K562 (cell line): ENCODE data around the gene FAM167B. TPM values are rescaled to one million over a fixed set of nuclear protein-coding genes. Genes with fewer than 3 reads are reported as not detected.

ENCODE experiments used
- ATAC-seq: fragments of 200-7000 bp; cut with Tn5 transposase; 3 replicates; pipeline ENCODE4 v1.9.1; 2020; ENCODE audit warnings: moderate library complexity
- BruUV-seq: library from RNA; stranded (reverse); fragments of 400-500 nt; replicated peaks from 2 replicates; lab custom pipeline; 2021; lab: Mats Ljungman, UMichigan
- CTCF ChIA-PET: fragments of 300-600 bp; formaldehyde crosslinking; extraction: SDS; loops from one replicate; lab custom pipeline; 2021; ENCODE audit warnings: low intra/inter-chr PET ratio; lab: Yijun Ruan, JAX
- POLR2A ChIA-PET: fragments of 300-600, 350-650 bp; sonication (Branson Sonifier 250); formaldehyde crosslinking; extraction: SDS; loops from one replicate; lab custom pipeline; 2021; ENCODE audit warnings: antibody characterized with exemption, inconsistent platforms; lab: Yijun Ruan, JAX
- DNase-seq, 4 experiments: peaks; one replicate each; pipeline versions ENCODE4 v3.0.0 to v3.0.0-alpha.2; 2011 to 2018; ENCODE audit warnings: low spot score in 3 of 4, mixed read lengths in 3 of 4; ENCODE audit errors: extremely low read depth in 1 of 4
- FAIRE-seq: peaks from 2 replicates; lab custom pipeline; 2011; peaks lifted over from hg19 to GRCh38; lab: Jason Lieb, UNC
- H2AFZ ChIP-seq: 2 replicates; pipeline ENCODE4 v1.6.0; 2011; ENCODE audit warnings: low read depth, low read length, control low read depth, inconsistent platforms
- H3K27ac ChIP-seq: fragments of 200-600 bp; 3 replicates; pipeline ENCODE4 v1.8.0; 2011; ENCODE audit warnings: low read depth, mild to moderate bottlenecking, control low read depth, inconsistent platforms, low read length, moderate library complexity, mixed read lengths; ENCODE audit errors: extremely low read depth
- H3K27me3 ChIP-seq, 2 experiments: fragments of 300-600 bp in 1 of 2; 2 replicates in 1 of 2; 3 replicates in 1 of 2; pipeline versions ENCODE4 v1.6.0 to v1.8.0; 2011; ENCODE audit warnings: inconsistent platforms in 2 of 2, low read length in 2 of 2, mild to moderate bottlenecking in 1 of 2, mixed read lengths in 1 of 2, moderate library complexity in 1 of 2; ENCODE audit not compliant: control insufficient read depth in 2 of 2, insufficient read depth in 2 of 2
- H3K36me3 ChIP-seq: fragments of 300-600 bp; 3 replicates; pipeline ENCODE4 v1.8.0; 2011; ENCODE audit warnings: mild to moderate bottlenecking, low read length, inconsistent platforms; ENCODE audit not compliant: control insufficient read depth, insufficient read depth
- H3K4me1 ChIP-seq, 2 experiments: fragments of 200-600 bp in 1 of 2; replicated peaks in 1 of 2; 2 replicates in 1 of 2; 3 replicates in 1 of 2; pipeline versions ENCODE4 v1.5.1 to v1.8.0; 2011; ENCODE audit warnings: inconsistent platforms in 2 of 2, low read length in 2 of 2, mild to moderate bottlenecking in 1 of 2, mixed read lengths in 1 of 2, moderate library complexity in 1 of 2; ENCODE audit not compliant: control insufficient read depth in 2 of 2, insufficient read depth in 2 of 2
- H3K4me2 ChIP-seq: 2 replicates; pipeline ENCODE4 v1.6.1; 2011; ENCODE audit warnings: low read length, control low read depth, inconsistent platforms, mixed read lengths; ENCODE audit not compliant: insufficient read depth
- H3K4me3 ChIP-seq: fragments of 200-600 bp; sonication (generic), shearing (Covaris generic); 2 replicates; pipeline ENCODE4 v1.5.1; 2016; ENCODE audit warnings: control low read depth, inconsistent platforms
- H3K79me2 ChIP-seq: fragments of 200-600 bp; 3 replicates; pipeline ENCODE4 v1.8.0; 2011; ENCODE audit warnings: low read length, inconsistent platforms; ENCODE audit not compliant: control insufficient read depth, insufficient read depth
- H3K9ac ChIP-seq, 2 experiments: 2 replicates each; pipeline versions ENCODE4 v1.6.0 to v1.6.1; 2011; ENCODE audit warnings: low read depth in 2 of 2, low read length in 2 of 2, control low read depth in 1 of 2, inconsistent platforms in 1 of 2, mild to moderate bottlenecking in 1 of 2, mixed read lengths in 1 of 2; ENCODE audit not compliant: insufficient read depth in 1 of 2
- H3K9me1 ChIP-seq: one replicate; pipeline ENCODE4 v1.6.0; 2011; ENCODE audit warnings: inconsistent platforms, mild to moderate bottlenecking, low read length, moderate library complexity; ENCODE audit not compliant: control insufficient read depth, insufficient read depth
- H3K9me3 ChIP-seq: replicated peaks from 2 replicates; pipeline ENCODE4 v1.5.1; 2011; ENCODE audit warnings: low read depth, low read length, inconsistent platforms; ENCODE audit not compliant: control insufficient read depth, insufficient read depth
- H4K20me1 ChIP-seq: replicated peaks from 2 replicates; pipeline ENCODE4 v1.6.1; 2011; ENCODE audit warnings: low read length, inconsistent platforms, mixed read lengths; ENCODE audit not compliant: control insufficient read depth, insufficient read depth
- ADNP ChIP-seq: fragments of 200-800 bp; sonication (Bioruptor generic); IDR thresholded peaks from 2 replicates; pipeline ENCODE4 v1.6.1; 2016; ENCODE audit warnings: missing genetic modification characterization, missing compliant biosample characterization
- ILK ChIP-seq: fragments of 450-650 bp; IDR thresholded peaks from 2 replicates; pipeline ENCODE4 v1.6.1; 2016; ENCODE audit warnings: missing genetic modification characterization, low read depth, mild to moderate bottlenecking, missing compliant biosample characterization, moderate library complexity, borderline replicate concordance
- KDM2B ChIP-seq: fragments of 250-450 bp; sonication (Bioruptor Pico); IDR thresholded peaks from 2 replicates; pipeline ENCODE4 v1.8.0; 2021; ENCODE audit warnings: mild to moderate bottlenecking, moderate library complexity
- L3MBTL2 ChIP-seq: fragments of 450-650 bp; IDR thresholded peaks from 2 replicates; pipeline ENCODE4 v1.6.1; 2016; ENCODE audit warnings: mild to moderate bottlenecking, moderate library complexity
- OTX1 ChIP-seq: fragments of 450-650 bp; formaldehyde crosslinking; IDR thresholded peaks from 2 replicates; pipeline ENCODE4 v1.4.0; 2022; ENCODE audit warnings: mild to moderate bottlenecking
- RUNX1 ChIP-seq: sonication (generic); IDR thresholded peaks from 2 replicates; pipeline ENCODE4 v1.6.1; 2016; ENCODE audit warnings: antibody characterized with exemption, low read depth
- SP1 ChIP-seq: sonication (generic); formaldehyde crosslinking; IDR thresholded peaks from 2 replicates; pipeline ENCODE4 v1.8.1; 2022; ENCODE audit warnings: mild to moderate bottlenecking, missing genetic modification reagents
- ZC3H4 ChIP-seq: sonication (generic); formaldehyde crosslinking; IDR thresholded peaks from 2 replicates; pipeline ENCODE4 v1.9.0; 2021; ENCODE audit warnings: missing genetic modification reagents, borderline replicate concordance
- ZNF699 ChIP-seq: fragments of 250-450 bp; sonication (Bioruptor Pico); IDR thresholded peaks from 2 replicates; pipeline ENCODE4 v1.8.0; 2021; ENCODE audit warnings: mild to moderate bottlenecking, moderate library complexity; ENCODE audit not compliant: insufficient replicate concordance
- ZNF707 ChIP-seq: fragments of 250-450 bp; sonication (Bioruptor Pico); conservative IDR thresholded peaks from 2 replicates; pipeline ENCODE4 v1.8.0; 2022; ENCODE audit warnings: inconsistent platforms, mild to moderate bottlenecking, moderate library complexity
- ZNF780A ChIP-seq: fragments of 250-450 bp; sonication (Bioruptor Pico); IDR thresholded peaks from 2 replicates; pipeline ENCODE4 v1.5.0; 2021; ENCODE audit warnings: mild to moderate bottlenecking
- WGBS: fragments of 100-300 bp; shearing (Covaris generic); methylation state at CpG from one replicate; pipeline ENCODE4 v1.1.6; 2016; ENCODE audit warnings: low coverage, mixed read lengths; ENCODE audit not compliant: insufficient coverage; ENCODE audit errors: missing lambda C conversion rate; 5-methylcytosine and 5-hydroxymethylcytosine counted together
- in situ Hi-C: fragments of 300-500 bp; cut with MboI; formaldehyde crosslinking; loops from 4 replicates; pipeline ENCODE4 v1.15.0; 2018; ENCODE audit warnings: inconsistent platforms, mixed read lengths
- intact Hi-C: fragments of 100-400 bp; cut with micrococcal nuclease; formaldehyde crosslinking; loops from 2 replicates; pipeline ENCODE4 v1.14.2; 2022
- polyA plus RNA-seq, 8 experiments: library from polyadenylated mRNA; depleted of rRNA in 4 of 8; stranded (reverse) in 5 of 8; unstranded in 3 of 8; fragments of >200 nt; fragmentation: Nextera tagmentation in 2 of 8; fragmentation: Illumina TruSeq in 1 of 8; extraction: Ambion mirVana in 2 of 8; extraction: Trizol in 1 of 8; gene quantifications; 2 replicates each; pipeline versions ENCODE4 v1.2.1 to v1.2.3, GENCODE V29; 2011 to 2014; ENCODE audit warnings: inconsistent platforms in 1 of 8, missing spikeins in 1 of 8
- total RNA-seq, 7 experiments: library from RNA; depleted of rRNA in 6 of 7; stranded (reverse); fragments of >200 nt in 6 of 7; fragmentation: Illumina TruSeq in 2 of 7; extraction: Trizol in 2 of 7; gene quantifications; 2 replicates each; pipeline versions ENCODE4 v1.2.1 to v1.2.3, GENCODE V29; 2011 to 2021; ENCODE audit warnings: low replicate concordance in 1 of 7
- TF ChIP-seq, protein P1 (sequence below): sonication (generic); formaldehyde crosslinking; IDR thresholded peaks from 2 replicates; pipeline ENCODE4 v1.8.0; 2022; ENCODE audit warnings: mild to moderate bottlenecking, missing genetic modification reagents, borderline replicate concordance
- TF ChIP-seq, protein P2 (sequence below): fragments of 200-800 bp; sonication (Bioruptor generic); IDR thresholded peaks from 2 replicates; pipeline ENCODE4 v1.6.1; 2017; ENCODE audit warnings: missing genetic modification characterization, missing compliant biosample characterization
- TF ChIP-seq, protein P3 (sequence below): IDR thresholded peaks from 2 replicates; pipeline ENCODE4 v1.6.1; 2012; ENCODE audit warnings: low read depth, low read length, improper control_type of control experiment, borderline replicate concordance
- TF ChIP-seq, protein P4 (sequence below): IDR thresholded peaks from 3 replicates; pipeline ENCODE4 v1.6.1; 2011; ENCODE audit warnings: borderline replicate concordance, mild to moderate bottlenecking; ENCODE audit not compliant: insufficient read length, insufficient read depth

Gene FAM167B
- total and polyA plus RNA-seq, 9 of the 15 experiments (the other 6 are each of a cell fraction or from before 2014, with no cell fraction given) = not detected

DNA sequence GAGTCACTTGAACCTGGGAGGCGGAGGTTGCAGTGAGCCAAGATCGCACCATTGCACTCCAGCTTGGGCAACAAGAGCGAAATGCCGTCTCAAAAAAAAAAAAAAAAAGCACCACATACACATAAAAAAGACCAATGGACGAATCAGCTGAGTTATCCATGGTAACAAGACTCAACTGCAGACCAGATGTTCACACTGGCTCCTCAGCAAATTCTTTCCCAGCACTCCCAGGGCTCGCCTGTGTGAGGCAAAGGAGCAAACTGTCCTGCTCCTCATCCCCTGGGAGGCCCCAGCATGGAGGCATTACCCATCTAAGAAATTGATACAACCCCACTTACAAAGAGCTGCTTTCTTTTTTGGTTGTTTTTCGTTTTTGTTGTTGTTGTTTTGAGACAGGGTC is 28.0 kb upstream of the FAM167B start:
- Histone ChIP-seq H3K27ac (no peak overlapping the region), H3K79me2 (peaks cover 35% of the 10 kb centered on the region), H2AFZ (no peak overlapping the region), H3K9me1 (no peaks in the 10 kb centered on the region), H3K9ac (no peak overlapping the region), H3K9me3 (no peaks in the 10 kb centered on the region), H4K20me1 (no peaks in the 10 kb centered on the region), H3K4me3 (no peak overlapping the region), H3K27me3 (no peaks in the 10 kb centered on the region), H3K4me1 (peaks cover 21 to 28% of the 10 kb centered on the region in 2 experiments; a peak in 4 of 5 replicates), H3K4me2 (no peak overlapping the region), H3K36me3 (peaks cover 50% of the 10 kb centered on the region)
- CTCF ChIA-PET = interaction anchor here (0.9 kb wide), 1 partner anchor 195 kb away, joined by 3 read pairs; no protein-coding TSS in a partner anchor
- in situ Hi-C loops (no loop called here), intact Hi-C loops (no loop called here)
- no TSS peak for BruUV-seq
- POLR2A ChIA-PET = interaction anchor here (0.6 to 2.2 kb wide), 5 partner anchors 9 to 28 kb away, joined by 3 to 5 read pairs (median 3); partner anchors contain the start of genes DCDC2B and FAM167B
- FAIRE-seq (no peak), DNase-seq (no peak), ATAC-seq (no peak)
- WGBS = 78% methylated on average over 7 of the region's 7 CpGs
- no peak for TF ChIP-seq KDM2B (CRISPR knock-in tag)
- no peak for TF ChIP-seq SP1 (CRISPR knock-in tag)
- no peak for TF ChIP-seq RUNX1
- no peak for TF ChIP-seq ZNF780A (CRISPR knock-in tag)
- TF ChIP-seq L3MBTL2 = no peak
- TF ChIP-seq ADNP = no peak
- no peak for TF ChIP-seq OTX1 (CRISPR knock-in tag)
- TF ChIP-seq ILK (tag) = no peak
- TF ChIP-seq, protein P1, sequence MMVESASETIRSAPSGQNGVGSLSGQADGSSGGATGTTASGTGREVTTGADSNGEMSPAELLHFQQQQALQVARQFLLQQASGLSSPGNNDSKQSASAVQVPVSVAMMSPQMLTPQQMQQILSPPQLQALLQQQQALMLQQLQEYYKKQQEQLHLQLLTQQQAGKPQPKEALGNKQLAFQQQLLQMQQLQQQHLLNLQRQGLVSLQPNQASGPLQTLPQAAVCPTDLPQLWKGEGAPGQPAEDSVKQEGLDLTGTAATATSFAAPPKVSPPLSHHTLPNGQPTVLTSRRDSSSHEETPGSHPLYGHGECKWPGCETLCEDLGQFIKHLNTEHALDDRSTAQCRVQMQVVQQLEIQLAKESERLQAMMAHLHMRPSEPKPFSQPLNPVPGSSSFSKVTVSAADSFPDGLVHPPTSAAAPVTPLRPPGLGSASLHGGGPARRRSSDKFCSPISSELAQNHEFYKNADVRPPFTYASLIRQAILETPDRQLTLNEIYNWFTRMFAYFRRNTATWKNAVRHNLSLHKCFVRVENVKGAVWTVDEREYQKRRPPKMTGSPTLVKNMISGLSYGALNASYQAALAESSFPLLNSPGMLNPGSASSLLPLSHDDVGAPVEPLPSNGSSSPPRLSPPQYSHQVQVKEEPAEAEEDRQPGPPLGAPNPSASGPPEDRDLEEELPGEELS = no peak
- TF ChIP-seq, protein P2, sequence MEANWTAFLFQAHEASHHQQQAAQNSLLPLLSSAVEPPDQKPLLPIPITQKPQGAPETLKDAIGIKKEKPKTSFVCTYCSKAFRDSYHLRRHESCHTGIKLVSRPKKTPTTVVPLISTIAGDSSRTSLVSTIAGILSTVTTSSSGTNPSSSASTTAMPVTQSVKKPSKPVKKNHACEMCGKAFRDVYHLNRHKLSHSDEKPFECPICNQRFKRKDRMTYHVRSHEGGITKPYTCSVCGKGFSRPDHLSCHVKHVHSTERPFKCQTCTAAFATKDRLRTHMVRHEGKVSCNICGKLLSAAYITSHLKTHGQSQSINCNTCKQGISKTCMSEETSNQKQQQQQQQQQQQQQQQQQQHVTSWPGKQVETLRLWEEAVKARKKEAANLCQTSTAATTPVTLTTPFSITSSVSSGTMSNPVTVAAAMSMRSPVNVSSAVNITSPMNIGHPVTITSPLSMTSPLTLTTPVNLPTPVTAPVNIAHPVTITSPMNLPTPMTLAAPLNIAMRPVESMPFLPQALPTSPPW = no peak
- TF ChIP-seq ZC3H4 (CRISPR knock-in tag) = no peak
- TF ChIP-seq, protein P3, sequence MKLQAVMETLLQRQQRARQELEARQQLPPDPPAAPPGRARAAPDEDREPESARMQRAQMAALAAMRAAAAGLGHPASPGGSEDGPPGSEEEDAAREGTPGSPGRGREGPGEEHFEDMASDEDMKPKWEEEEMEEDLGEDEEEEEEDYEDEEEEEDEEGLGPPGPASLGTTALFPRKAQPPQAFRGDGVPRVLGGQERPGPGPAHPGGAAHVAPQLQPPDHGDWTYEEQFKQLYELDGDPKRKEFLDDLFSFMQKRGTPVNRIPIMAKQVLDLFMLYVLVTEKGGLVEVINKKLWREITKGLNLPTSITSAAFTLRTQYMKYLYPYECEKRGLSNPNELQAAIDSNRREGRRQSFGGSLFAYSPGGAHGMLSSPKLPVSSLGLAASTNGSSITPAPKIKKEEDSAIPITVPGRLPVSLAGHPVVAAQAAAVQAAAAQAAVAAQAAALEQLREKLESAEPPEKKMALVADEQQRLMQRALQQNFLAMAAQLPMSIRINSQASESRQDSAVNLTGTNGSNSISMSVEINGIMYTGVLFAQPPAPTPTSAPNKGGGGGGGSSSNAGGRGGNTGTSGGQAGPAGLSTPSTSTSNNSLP = no peak
- TF ChIP-seq, protein P4, sequence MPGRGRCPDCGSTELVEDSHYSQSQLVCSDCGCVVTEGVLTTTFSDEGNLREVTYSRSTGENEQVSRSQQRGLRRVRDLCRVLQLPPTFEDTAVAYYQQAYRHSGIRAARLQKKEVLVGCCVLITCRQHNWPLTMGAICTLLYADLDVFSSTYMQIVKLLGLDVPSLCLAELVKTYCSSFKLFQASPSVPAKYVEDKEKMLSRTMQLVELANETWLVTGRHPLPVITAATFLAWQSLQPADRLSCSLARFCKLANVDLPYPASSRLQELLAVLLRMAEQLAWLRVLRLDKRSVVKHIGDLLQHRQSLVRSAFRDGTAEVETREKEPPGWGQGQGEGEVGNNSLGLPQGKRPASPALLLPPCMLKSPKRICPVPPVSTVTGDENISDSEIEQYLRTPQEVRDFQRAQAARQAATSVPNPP = no peak
- no peak for TF ChIP-seq ZNF707 (CRISPR knock-in tag)
- TF ChIP-seq ZNF699 = no peak
